ENCODE measurements around the gene NLGN4X.

The NLGN4X gene

GRCh38 chrX:6095469-6095868 lies 133.2 kb downstream of the NLGN4X start:
- TF ChIP-seq CTCF (IDR thresholded peaks at IDR 0.05; ENCODE audit: low read depth, low read length): no peak
- no peak overlapping the region for H3K4me3 ChIP-seq (ENCODE audit: low read depth, low read length)
- H3K36me3 ChIP-seq: no peaks in the 10 kb centered on the region
- H3K4me1 ChIP-seq: no peaks in the 10 kb centered on the region
- H3K9me3 ChIP-seq: no peaks in the 10 kb centered on the region
- no peaks in the 10 kb centered on the region for H3K27me3 ChIP-seq
- no peak for DNase-seq

- no peaks in the 10 kb centered on the region for H3K27me3 ChIP-seq
- H3K4me1 ChIP-seq: no peaks in the 10 kb centered on the region
- no peak for TF ChIP-seq CTCF (IDR thresholded peaks at IDR 0.05; ENCODE audit: low read depth, low read length)
- no peaks in the 10 kb centered on the region for H3K36me3 ChIP-seq
- DNase-seq: no peak
- no peak overlapping the region for H3K4me3 ChIP-seq (ENCODE audit: low read depth, low read length)
- no peaks in the 10 kb centered on the region for H3K9me3 ChIP-seq
These were observed 154.1 kb downstream of the NLGN4X start for GRCh38 chrX:6074532-6074931.

- H3K36me3 ChIP-seq: no peaks in the 10 kb centered on the region
- no peaks in the 10 kb centered on the region for H3K27me3 ChIP-seq
- no peak for TF ChIP-seq CTCF (IDR thresholded peaks at IDR 0.05; ENCODE audit: low read depth, low read length)
- H3K4me3 ChIP-seq (ENCODE audit: low read depth, low read length): no peak overlapping the region
- H3K9me3 ChIP-seq: no peaks in the 10 kb centered on the region
- no peak for DNase-seq
- no peaks in the 10 kb centered on the region for H3K4me1 ChIP-seq
These were observed 156.9 kb downstream of the NLGN4X start for GRCh38 chrX:6071731-6072130.

- Histone ChIP-seq H3K9me3 (no peaks in the 10 kb centered on the region), H3K4me1 (no peaks in the 10 kb centered on the region), H3K4me3 (ENCODE audit: low read depth, low read length) (no peak overlapping the region), H3K27me3 (no peaks in the 10 kb centered on the region), H3K36me3 (no peaks in the 10 kb centered on the region)
- no peak for TF ChIP-seq CTCF (IDR thresholded peaks at IDR 0.05; ENCODE audit: low read depth, low read length)
- DNase-seq: no peak
These were observed 161.1 kb downstream of the NLGN4X start for GRCh38 chrX:6067600-6067999.

- no peaks in the 10 kb centered on the region for H3K4me1 ChIP-seq
- no peaks in the 10 kb centered on the region for H3K36me3 ChIP-seq
- H3K4me3 ChIP-seq (ENCODE audit: low read depth, low read length): no peak overlapping the region
- no peak for TF ChIP-seq CTCF (IDR thresholded peaks at IDR 0.05; ENCODE audit: low read depth, low read length)
- DNase-seq: no peak
- H3K9me3 ChIP-seq: no peaks in the 10 kb centered on the region
- H3K27me3 ChIP-seq: no peaks in the 10 kb centered on the region
These were observed 175.5 kb downstream of the NLGN4X start for GRCh38 chrX:6053141-6053540.

- Histone ChIP-seq H3K4me3 (ENCODE audit: low read depth, low read length) (no peak overlapping the region), H3K4me1 (no peaks in the 10 kb centered on the region), H3K9me3 (no peaks in the 10 kb centered on the region), H3K27me3 (no peaks in the 10 kb centered on the region), H3K36me3 (no peaks in the 10 kb centered on the region)
- DNase-seq: no peak
- TF ChIP-seq CTCF (IDR thresholded peaks at IDR 0.05; ENCODE audit: low read depth, low read length): no peak
These were observed 176.4 kb downstream of the NLGN4X start for GRCh38 chrX:6052111-6052745.
